Neural cell (in vitro differentiated cells): ENCODE measurements around the gene HLCS.

Experiments
- EP300 ChIP-seq: fragments of 450-650 bp; conservative IDR thresholded peaks from 2 replicates; pipeline ENCODE4 v1.6.1; 2014; ENCODE audit warnings: antibody characterized with exemption, mild to moderate bottlenecking, moderate library complexity; ENCODE audit not compliant: poor library complexity, severe bottlenecking
- EZH2 ChIP-seq: fragments of 200-600, 300-800 bp; shearing (Covaris generic), sonication (generic); IDR thresholded peaks from 2 replicates; pipeline ENCODE4 v1.6.1; 2014; ENCODE audit warnings: antibody characterized with exemption, low read length, borderline replicate concordance, mild to moderate bottlenecking; ENCODE audit not compliant: insufficient read depth, poor library complexity, severe bottlenecking
- MXI1 ChIP-seq: fragments of 450-650 bp; conservative IDR thresholded peaks from 2 replicates; pipeline ENCODE4 v1.6.1; 2014; ENCODE audit warnings: antibody characterized with exemption, mild to moderate bottlenecking; ENCODE audit not compliant: poor library complexity, severe bottlenecking
- RAD21 ChIP-seq: fragments of 450-650 bp; conservative IDR thresholded peaks from 2 replicates; pipeline ENCODE4 v1.6.1; 2014; ENCODE audit warnings: antibody characterized with exemption, mild to moderate bottlenecking, moderate library complexity
- SMC3 ChIP-seq: fragments of 450-650 bp; conservative IDR thresholded peaks from 2 replicates; pipeline ENCODE4 v1.6.1; 2014; ENCODE audit warnings: antibody characterized with exemption, mild to moderate bottlenecking, moderate library complexity; ENCODE audit not compliant: poor library complexity
- TF ChIP-seq, protein P1 (sequence below): fragments of 450-650 bp; IDR thresholded peaks from 2 replicates; pipeline ENCODE4 v1.5.1; 2014; ENCODE audit warnings: antibody characterized with exemption, mild to moderate bottlenecking, moderate library complexity; ENCODE audit not compliant: poor library complexity, severe bottlenecking

DNA sequence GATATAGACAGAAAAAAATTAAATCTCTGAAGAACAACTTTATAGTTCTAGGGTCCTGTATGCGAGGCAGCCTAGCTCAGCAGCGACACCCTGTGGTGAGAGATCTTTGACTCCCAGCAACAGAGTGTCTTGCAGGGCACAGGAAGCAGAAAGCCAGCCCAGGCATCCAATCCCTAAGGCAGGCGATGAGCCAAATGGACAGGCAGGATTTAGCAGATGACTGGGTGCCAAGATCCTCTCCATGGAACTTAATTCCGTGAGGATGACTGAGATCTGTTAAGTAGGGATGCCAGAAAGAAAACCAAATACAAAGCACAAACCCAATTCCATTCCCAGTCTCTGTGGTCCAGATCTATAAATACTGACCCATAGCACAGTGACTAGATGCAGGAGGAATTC is 38.8 kb downstream of the HLCS start:
- TF ChIP-seq, protein P1, sequence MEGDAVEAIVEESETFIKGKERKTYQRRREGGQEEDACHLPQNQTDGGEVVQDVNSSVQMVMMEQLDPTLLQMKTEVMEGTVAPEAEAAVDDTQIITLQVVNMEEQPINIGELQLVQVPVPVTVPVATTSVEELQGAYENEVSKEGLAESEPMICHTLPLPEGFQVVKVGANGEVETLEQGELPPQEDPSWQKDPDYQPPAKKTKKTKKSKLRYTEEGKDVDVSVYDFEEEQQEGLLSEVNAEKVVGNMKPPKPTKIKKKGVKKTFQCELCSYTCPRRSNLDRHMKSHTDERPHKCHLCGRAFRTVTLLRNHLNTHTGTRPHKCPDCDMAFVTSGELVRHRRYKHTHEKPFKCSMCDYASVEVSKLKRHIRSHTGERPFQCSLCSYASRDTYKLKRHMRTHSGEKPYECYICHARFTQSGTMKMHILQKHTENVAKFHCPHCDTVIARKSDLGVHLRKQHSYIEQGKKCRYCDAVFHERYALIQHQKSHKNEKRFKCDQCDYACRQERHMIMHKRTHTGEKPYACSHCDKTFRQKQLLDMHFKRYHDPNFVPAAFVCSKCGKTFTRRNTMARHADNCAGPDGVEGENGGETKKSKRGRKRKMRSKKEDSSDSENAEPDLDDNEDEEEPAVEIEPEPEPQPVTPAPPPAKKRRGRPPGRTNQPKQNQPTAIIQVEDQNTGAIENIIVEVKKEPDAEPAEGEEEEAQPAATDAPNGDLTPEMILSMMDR, result peak; percentile 83
- TF ChIP-seq MXI1, result no peak
- TF ChIP-seq RAD21, result peak; percentile 83
- no peak for TF ChIP-seq EZH2
- no peak for TF ChIP-seq EP300
- peak; percentile 92 for TF ChIP-seq SMC3
